ENCODE data around the gene R3HCC1L.
A peak's percentile ranks its signal among the peaks of the same experiment; 100 is the strongest.

- TF ChIP-seq CTCF (IDR thresholded peaks at IDR 0.05) (no peak), REST (IDR thresholded peaks at IDR 0.05; ENCODE audit: insufficient read depth in 1 of 2, low read depth in 2 of 2, low read length in 1 of 2) (peak; percentile 23 to 27; a peak in 1 of 4 replicates), POLR2AphosphoS5 (IDR thresholded peaks at IDR 0.05; ENCODE audit: low read depth, low read length) (peak; percentile 94), TCF7L2 (IDR thresholded peaks at IDR 0.05; ENCODE audit: low read depth, low read length) (no peak)
Observed at GRCh38 chr10:98134431-98135221, at the start of gene R3HCC1L.

Measured in Panc1 (cell line).